IMR-90 (cell line): ENCODE measurements around the gene SLCO2B1. TPM values are rescaled to one million over a fixed set of nuclear protein-coding genes. Genes with fewer than 3 reads are reported as not detected.

Experiments
- ATAC-seq: fragments of 200-7000 bp; cut with Tn5 transposase; 2 replicates; pipeline ENCODE4 v1.9.1; 2020; ENCODE audit warnings: low read depth, mild to moderate bottlenecking, moderate library complexity
- BruUV-seq: library from RNA; stranded (reverse); fragments of 400-500 nt; replicated peaks from 2 replicates; lab custom pipeline; 2021; lab: Mats Ljungman, UMichigan
- CTCF ChIA-PET: fragments of 300-600 bp; formaldehyde crosslinking; extraction: SDS; loops from one replicate; lab custom pipeline; 2021; ENCODE audit warnings: antibody characterized with exemption; lab: Yijun Ruan, JAX
- POLR2A ChIA-PET: fragments of 300-600 bp; sonication (Branson Sonifier 250); formaldehyde crosslinking; loops from one replicate; lab custom pipeline; 2022; ENCODE audit warnings: antibody characterized with exemption; ENCODE audit not compliant: unreplicated experiment; lab: Charles Lee
- DNase-seq: peaks from one replicate; pipeline ENCODE4 v3.0.0; 2013
- H2AFZ ChIP-seq: replicated peaks from 2 replicates; pipeline ENCODE3; 2013; ENCODE audit warnings: low read length, mild to moderate bottlenecking; ENCODE audit not compliant: poor library complexity
- H2AK5ac ChIP-seq: 2 replicates; pipeline ENCODE4 v1.6.1; 2013; ENCODE audit warnings: low read depth, low read length, inconsistent platforms
- H2AK9ac ChIP-seq: replicated peaks from 2 replicates; pipeline ENCODE3; 2013; ENCODE audit warnings: mild to moderate bottlenecking, low read depth, low read length, moderate library complexity; ENCODE audit not compliant: poor library complexity
- H2BK120ac ChIP-seq: 2 replicates; pipeline ENCODE4 v1.6.1; 2013; ENCODE audit warnings: low read depth, low read length, inconsistent platforms
- H2BK15ac ChIP-seq: 3 replicates; pipeline ENCODE4 v1.6.1; 2013; ENCODE audit warnings: low read depth, low read length, inconsistent platforms
- H2BK20ac ChIP-seq: 2 replicates; pipeline ENCODE4 v1.6.1; 2013; ENCODE audit warnings: low read depth, mild to moderate bottlenecking, inconsistent platforms, low read length, moderate library complexity
- H2BK5ac ChIP-seq: 2 replicates; pipeline ENCODE4 v1.6.1; 2013; ENCODE audit warnings: mild to moderate bottlenecking, low read depth, low read length, inconsistent platforms; ENCODE audit not compliant: poor library complexity, severe bottlenecking
- H3K14ac ChIP-seq: replicated peaks from 2 replicates; pipeline ENCODE4 v1.6.1; 2013; ENCODE audit warnings: low read depth, low read length, inconsistent platforms
- H3K18ac ChIP-seq: 2 replicates; pipeline ENCODE4 v1.6.1; 2013; ENCODE audit warnings: low read depth, low read length, control low read depth
- H3K23ac ChIP-seq: 2 replicates; pipeline ENCODE4 v1.6.1; 2013; ENCODE audit warnings: low read depth, low read length, inconsistent platforms
- H3K27ac ChIP-seq: 2 replicates; pipeline ENCODE4 v1.5.1; 2013; ENCODE audit warnings: mild to moderate bottlenecking, control low read depth, low read length; ENCODE audit not compliant: insufficient read depth
- H3K27me3 ChIP-seq: 2 replicates; pipeline ENCODE4 v1.6.1; 2013; ENCODE audit warnings: low read length; ENCODE audit not compliant: control insufficient read depth, insufficient read depth
- H3K36me3 ChIP-seq: 2 replicates; pipeline ENCODE4 v1.6.1; 2013; ENCODE audit warnings: low read length, mixed read lengths; ENCODE audit not compliant: control insufficient read depth, insufficient read depth
- H3K4ac ChIP-seq: 2 replicates; pipeline ENCODE4 v1.6.1; 2013; ENCODE audit warnings: low read depth, low read length, inconsistent platforms
- H3K4me1 ChIP-seq: 2 replicates; pipeline ENCODE4 v1.6.1; 2013; ENCODE audit warnings: low read length, mixed read lengths; ENCODE audit not compliant: control insufficient read depth, insufficient read depth
- H3K4me2 ChIP-seq: 2 replicates; pipeline ENCODE4 v1.6.1; 2013; ENCODE audit warnings: low read depth, mild to moderate bottlenecking, control low read depth, low read length, moderate library complexity
- H3K4me3 ChIP-seq: 2 replicates; pipeline ENCODE4 v1.5.1; 2013; ENCODE audit warnings: low read depth, mild to moderate bottlenecking, control low read depth, low read length, moderate library complexity; ENCODE audit not compliant: insufficient read depth
- H3K56ac ChIP-seq: 2 replicates; pipeline ENCODE4 v1.6.1; 2013; ENCODE audit warnings: low read length, inconsistent platforms; ENCODE audit not compliant: insufficient read depth; ENCODE audit errors: extremely low read depth
- H3K79me1 ChIP-seq, 2 experiments: 2 replicates each; pipeline ENCODE4 v1.6.1; 2013; ENCODE audit warnings: low read length in 2 of 2, inconsistent platforms in 1 of 2, low read depth in 1 of 2
- H3K9ac ChIP-seq: 2 replicates; pipeline ENCODE4 v1.6.1; 2013; ENCODE audit warnings: low read depth, low read length, control low read depth
- H3K9me1 ChIP-seq: 2 replicates; pipeline ENCODE4 v1.6.1; 2013; ENCODE audit warnings: low read length, inconsistent platforms; ENCODE audit not compliant: insufficient read depth
- H3K9me3 ChIP-seq: 2 replicates; pipeline ENCODE4 v1.6.1; 2013; ENCODE audit warnings: low read length; ENCODE audit not compliant: control insufficient read depth, insufficient read depth
- H4K20me1 ChIP-seq: 2 replicates; pipeline ENCODE4 v1.6.1; 2013; ENCODE audit warnings: low read length, inconsistent platforms; ENCODE audit not compliant: insufficient read depth
- H4K5ac ChIP-seq: 2 replicates; pipeline ENCODE4 v1.6.1; 2013; ENCODE audit warnings: mild to moderate bottlenecking, low read depth, low read length, control low read depth
- H4K8ac ChIP-seq, 2 experiments: 2 replicates each; pipeline ENCODE4 v1.6.1; 2013; ENCODE audit warnings: low read depth in 2 of 2, low read length in 2 of 2, control low read depth in 1 of 2, inconsistent platforms in 1 of 2
- H4K91ac ChIP-seq: 2 replicates; pipeline ENCODE4 v1.6.1; 2013; ENCODE audit warnings: low read depth, low read length, inconsistent platforms; ENCODE audit not compliant: insufficient read depth
- BHLHE40 ChIP-seq: fragments of 150-350 bp; IDR thresholded peaks from 2 replicates; pipeline ENCODE4 v1.6.1; 2016; ENCODE audit warnings: mild to moderate bottlenecking, low read depth, low read length
- CEBPB ChIP-seq: IDR thresholded peaks from 2 replicates; pipeline ENCODE4 v1.6.1; 2012; ENCODE audit warnings: low read depth, low read length, improper control_type of control experiment
- CHD1 ChIP-seq: IDR thresholded peaks from 2 replicates; pipeline ENCODE4 v1.6.1; 2012; ENCODE audit warnings: low read depth, low read length, improper control_type of control experiment
- FOS ChIP-seq: fragments of 150-350 bp; IDR thresholded peaks from 2 replicates; pipeline ENCODE4 v1.6.1; 2016; ENCODE audit warnings: low read depth, low read length
- MAFK ChIP-seq: IDR thresholded peaks from 2 replicates; pipeline ENCODE4 v1.6.1; 2012; ENCODE audit warnings: low read depth, low read length, improper control_type of control experiment
- MAZ ChIP-seq: IDR thresholded peaks from 2 replicates; pipeline ENCODE4 v1.6.1; 2012; ENCODE audit warnings: low read depth, mild to moderate bottlenecking, low read length, improper control_type of control experiment, moderate library complexity, borderline replicate concordance
- MXI1 ChIP-seq: IDR thresholded peaks from 2 replicates; pipeline ENCODE4 v1.6.1; 2012; ENCODE audit warnings: low read depth, mild to moderate bottlenecking, low read length, moderate library complexity, borderline replicate concordance
- NFE2L2 ChIP-seq: fragments of 150-350 bp; IDR thresholded peaks from 2 replicates; pipeline ENCODE4 v1.6.1; 2016; ENCODE audit warnings: low read depth, mild to moderate bottlenecking, low read length
- POLR2A ChIP-seq: IDR thresholded peaks from 2 replicates; pipeline ENCODE4 v1.6.1; 2012; ENCODE audit warnings: mild to moderate bottlenecking, low read depth, low read length
- RAD21 ChIP-seq: IDR thresholded peaks from 2 replicates; pipeline ENCODE4 v1.6.1; 2012; ENCODE audit warnings: low read length, improper control_type of control experiment
- RCOR1 ChIP-seq: IDR thresholded peaks from 2 replicates; pipeline ENCODE4 v1.6.1; 2012; ENCODE audit warnings: mild to moderate bottlenecking, low read length, improper control_type of control experiment; ENCODE audit not compliant: insufficient replicate concordance
- RFX5 ChIP-seq: IDR thresholded peaks from 2 replicates; pipeline ENCODE4 v1.8.0; 2012; ENCODE audit warnings: low read depth, mild to moderate bottlenecking, low read length, moderate library complexity
- SMC3 ChIP-seq: fragments of 150-350 bp; IDR thresholded peaks from 2 replicates; pipeline ENCODE4 v1.6.1; 2016; ENCODE audit warnings: low read depth, mild to moderate bottlenecking, antibody characterized with exemption, low read length, moderate library complexity
- WGBS, 2 experiments: methylation state at CpG; one replicate each; pipeline versions ENCODE4 v1.1.5 to v1.1.7; 2013; ENCODE audit warnings: missing lambda C conversion rate in 2 of 2; ENCODE audit not compliant: insufficient read length in 1 of 2; ENCODE audit errors: extremely low coverage in 2 of 2; 5-methylcytosine and 5-hydroxymethylcytosine counted together
- dilution Hi-C: fragments of 300-500 bp; cut with HindIII; formaldehyde crosslinking; loops from one replicate; pipeline ENCODE4 v1.14.3; 2018; ENCODE audit warnings: low sequenced_read_pairs; ENCODE audit not compliant: unreplicated experiment
- in situ Hi-C: fragments of 300-500 bp; cut with MboI; formaldehyde crosslinking; loops from 3 replicates; pipeline ENCODE4 v1.14.3; 2019; ENCODE audit warnings: low sequenced_read_pairs, inconsistent platforms, mixed read lengths
- intact Hi-C: fragments of 100-400 bp; cut with micrococcal nuclease; formaldehyde crosslinking; loops from 2 replicates; pipeline ENCODE4 v1.10.0; 2022
- polyA plus RNA-seq, 3 experiments: library from polyadenylated mRNA; depleted of rRNA; stranded (reverse); fragments of >200 nt; gene quantifications; 2 replicates each; pipeline ENCODE4 v1.2.3, GENCODE V29; 2012; ENCODE audit warnings: low replicate concordance in 1 of 3
- total RNA-seq: library from RNA; depleted of rRNA; stranded (reverse); fragments of >200 nt; gene quantifications from 2 replicates; pipeline ENCODE4 v1.2.3, GENCODE V29; 2012
- TF ChIP-seq, protein P1 (sequence below): fragments of 150-350 bp; IDR thresholded peaks from 2 replicates; pipeline ENCODE4 v1.6.1; 2017; ENCODE audit warnings: mild to moderate bottlenecking, antibody characterized with exemption, low read length, low read depth
- TF ChIP-seq, protein P2 (sequence below): fragments of 150-350 bp; IDR thresholded peaks from 2 replicates; pipeline ENCODE4 v1.6.1; 2016; ENCODE audit warnings: low read depth, mild to moderate bottlenecking, low read length, moderate library complexity, borderline replicate concordance
- TF ChIP-seq, protein P3 (sequence below): conservative IDR thresholded peaks from 2 replicates; pipeline ENCODE4 v1.5.1; 2012; ENCODE audit warnings: mild to moderate bottlenecking, low read depth, low read length, improper control_type of control experiment

The SLCO2B1 gene
- total and polyA plus RNA-seq, 2 of the 4 experiments (the other 2 are of a cell fraction), result not detected

DNA sequence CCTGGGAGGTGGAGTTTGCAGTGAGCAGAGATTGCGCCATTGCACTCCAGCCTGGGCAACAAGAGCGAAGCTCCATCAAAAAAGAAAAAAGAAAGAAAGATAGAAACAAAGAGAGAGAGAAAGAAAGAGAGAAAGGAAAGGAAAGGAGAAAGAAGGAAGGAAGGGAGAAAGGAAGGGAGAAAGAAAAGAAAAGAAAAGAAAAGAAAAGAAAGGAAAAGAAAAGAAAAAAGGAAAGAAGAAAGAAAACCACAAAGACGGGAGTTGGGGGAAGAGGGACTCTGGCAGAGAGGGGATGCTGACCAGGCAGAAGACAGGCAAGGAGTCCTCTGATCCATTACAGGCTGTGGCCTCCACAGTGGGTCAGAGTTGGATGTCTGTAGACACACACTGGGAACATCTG is 18.8 kb upstream of the SLCO2B1 start:
- no peak overlapping the region for H3K56ac ChIP-seq
- H2BK20ac ChIP-seq, result no peak overlapping the region
- in situ Hi-C loops, result no loop called here
- ChIA-PET CTCF (no interaction called here), POLR2A (no interaction called here)
- no peak overlapping the region for H3K23ac ChIP-seq
- no peak overlapping the region for H4K8ac ChIP-seq
- H4K20me1 ChIP-seq, result no peaks in the 10 kb centered on the region
- WGBS, 2 experiments, result 90% methylated on average over 2 of the region's 3 CpGs; no CpG with 5 or more reads in 1 of the 2 experiments
- no peak overlapping the region for H2AK9ac ChIP-seq
- no peak overlapping the region for H3K14ac ChIP-seq
- H3K36me3 ChIP-seq, result no peaks in the 10 kb centered on the region
- no peaks in the 10 kb centered on the region for H3K4me1 ChIP-seq
- H2BK5ac ChIP-seq, result no peak overlapping the region
- 0 out of 2 replicates have a peak, but pooled peaks cover 2% of the 10 kb centered on the region for H3K9me3 ChIP-seq
- no peak overlapping the region for H3K4ac ChIP-seq
- no peak overlapping the region for H3K18ac ChIP-seq
- no peak overlapping the region for H3K4me3 ChIP-seq
- no peaks in the 10 kb centered on the region for H3K9me1 ChIP-seq
- TF ChIP-seq BHLHE40, result no peak
- TF ChIP-seq POLR2A, result no peak
- TF ChIP-seq, protein P1, sequence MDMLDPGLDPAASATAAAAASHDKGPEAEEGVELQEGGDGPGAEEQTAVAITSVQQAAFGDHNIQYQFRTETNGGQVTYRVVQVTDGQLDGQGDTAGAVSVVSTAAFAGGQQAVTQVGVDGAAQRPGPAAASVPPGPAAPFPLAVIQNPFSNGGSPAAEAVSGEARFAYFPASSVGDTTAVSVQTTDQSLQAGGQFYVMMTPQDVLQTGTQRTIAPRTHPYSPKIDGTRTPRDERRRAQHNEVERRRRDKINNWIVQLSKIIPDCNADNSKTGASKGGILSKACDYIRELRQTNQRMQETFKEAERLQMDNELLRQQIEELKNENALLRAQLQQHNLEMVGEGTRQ, result no peak
- TF ChIP-seq, protein P2, sequence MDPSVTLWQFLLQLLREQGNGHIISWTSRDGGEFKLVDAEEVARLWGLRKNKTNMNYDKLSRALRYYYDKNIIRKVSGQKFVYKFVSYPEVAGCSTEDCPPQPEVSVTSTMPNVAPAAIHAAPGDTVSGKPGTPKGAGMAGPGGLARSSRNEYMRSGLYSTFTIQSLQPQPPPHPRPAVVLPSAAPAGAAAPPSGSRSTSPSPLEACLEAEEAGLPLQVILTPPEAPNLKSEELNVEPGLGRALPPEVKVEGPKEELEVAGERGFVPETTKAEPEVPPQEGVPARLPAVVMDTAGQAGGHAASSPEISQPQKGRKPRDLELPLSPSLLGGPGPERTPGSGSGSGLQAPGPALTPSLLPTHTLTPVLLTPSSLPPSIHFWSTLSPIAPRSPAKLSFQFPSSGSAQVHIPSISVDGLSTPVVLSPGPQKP, result no peak
- TF ChIP-seq SMC3, result no peak
- no peak for TF ChIP-seq MAFK
- TF ChIP-seq RFX5, result no peak
- TF ChIP-seq MXI1, result no peak
- no peak for TF ChIP-seq CEBPB
- TF ChIP-seq RCOR1, result no peak
- no peak for TF ChIP-seq CHD1
- TF ChIP-seq MAZ, result no peak
- no peak for TF ChIP-seq FOS
- TF ChIP-seq, protein P3, sequence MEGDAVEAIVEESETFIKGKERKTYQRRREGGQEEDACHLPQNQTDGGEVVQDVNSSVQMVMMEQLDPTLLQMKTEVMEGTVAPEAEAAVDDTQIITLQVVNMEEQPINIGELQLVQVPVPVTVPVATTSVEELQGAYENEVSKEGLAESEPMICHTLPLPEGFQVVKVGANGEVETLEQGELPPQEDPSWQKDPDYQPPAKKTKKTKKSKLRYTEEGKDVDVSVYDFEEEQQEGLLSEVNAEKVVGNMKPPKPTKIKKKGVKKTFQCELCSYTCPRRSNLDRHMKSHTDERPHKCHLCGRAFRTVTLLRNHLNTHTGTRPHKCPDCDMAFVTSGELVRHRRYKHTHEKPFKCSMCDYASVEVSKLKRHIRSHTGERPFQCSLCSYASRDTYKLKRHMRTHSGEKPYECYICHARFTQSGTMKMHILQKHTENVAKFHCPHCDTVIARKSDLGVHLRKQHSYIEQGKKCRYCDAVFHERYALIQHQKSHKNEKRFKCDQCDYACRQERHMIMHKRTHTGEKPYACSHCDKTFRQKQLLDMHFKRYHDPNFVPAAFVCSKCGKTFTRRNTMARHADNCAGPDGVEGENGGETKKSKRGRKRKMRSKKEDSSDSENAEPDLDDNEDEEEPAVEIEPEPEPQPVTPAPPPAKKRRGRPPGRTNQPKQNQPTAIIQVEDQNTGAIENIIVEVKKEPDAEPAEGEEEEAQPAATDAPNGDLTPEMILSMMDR, result no peak
- TF ChIP-seq RAD21, result no peak
- TF ChIP-seq NFE2L2, result no peak
- intact Hi-C loops, result no loop called here
- H3K9ac ChIP-seq, result no peak overlapping the region
- H3K27me3 ChIP-seq, result peaks cover 46% of the 10 kb centered on the region
- no peak overlapping the region for H4K5ac ChIP-seq
- DNase-seq, result no peak
- no peak overlapping the region for H3K27ac ChIP-seq
- H2BK120ac ChIP-seq, result no peak overlapping the region
- no peaks in the 10 kb centered on the region for H3K79me1 ChIP-seq
- no peak for ATAC-seq
- H2BK15ac ChIP-seq, result no peak overlapping the region
- dilution Hi-C loops, result no loop called here
- H2AFZ ChIP-seq, result no peak overlapping the region
- no TSS peak for BruUV-seq
- no peak overlapping the region for H2AK5ac ChIP-seq
- H3K4me2 ChIP-seq, result no peak overlapping the region
- no peak overlapping the region for H4K91ac ChIP-seq
